HG02623 (cell line): ENCODE data around the gene MRPL9.
"Not testable (repeated sequence)": the region's sequence is repeated elsewhere in the genome, so short reads cannot be mapped to it uniquely, and the experiment has no call there.

Experiments
- ATAC-seq: cut with Tn5 transposase; IDR thresholded peaks from one replicate; pipeline ENCODE4 v1.9.1; 2021; ENCODE audit warnings: moderate library complexity; ENCODE audit not compliant: unreplicated experiment

The MRPL9 gene

GRCh38 chr1:151737026-151737425, 26.3 kb downstream of the MRPL9 start:
- no peak for ATAC-seq

- ATAC-seq = not testable (repeated sequence)
Measured at GRCh38 chr1:151733995-151734394, 29.3 kb downstream of the MRPL9 start.

GRCh38 chr1:151733126-151733525, 30.2 kb downstream of the MRPL9 start:
- ATAC-seq = no peak

GRCh38 chr1:151729966-151730291, 33.4 kb downstream of the MRPL9 start:
- no peak for ATAC-seq

- ATAC-seq = no peak
Measured at GRCh38 chr1:151729157-151729965, 33.9 kb downstream of the MRPL9 start.

- no peak for ATAC-seq
Measured at GRCh38 chr1:151728151-151729054, 34.9 kb downstream of the MRPL9 start.

GRCh38 chr1:151723726-151724370, 39.4 kb downstream of the MRPL9 start:
- no peak for ATAC-seq

- ATAC-seq = no peak
Measured at GRCh38 chr1:151721788-151722510, 41.3 kb downstream of the MRPL9 start.

GRCh38 chr1:151720974-151721787, 42.1 kb downstream of the MRPL9 start, which contains the start of gene RIIAD1:
RIIAD1 (plus strand) TSS chr1:151721522; CDS start chr1:151721537, 15 bp downstream.
- ATAC-seq = no peak

GRCh38 chr1:151720554-151720953, 42.7 kb downstream of the MRPL9 start:
- ATAC-seq = no peak

GRCh38 chr1:151720125-151720524, 43.2 kb downstream of the MRPL9 start:
- no peak for ATAC-seq

- ATAC-seq = no peak
Measured at GRCh38 chr1:151718666-151719065, 44.6 kb downstream of the MRPL9 start.

- ATAC-seq = no peak
Measured at GRCh38 chr1:151718011-151718431, 45.3 kb downstream of the MRPL9 start.

GRCh38 chr1:151716771-151717631, 46.3 kb downstream of the MRPL9 start, which contains the start of gene CELF3:
CELF3 (minus strand) TSS chr1:151716803; CDS start chr1:151716020, 783 bp downstream.
- ATAC-seq = no peak

- no peak for ATAC-seq
Measured at GRCh38 chr1:151716405-151716762, 46.9 kb downstream of the MRPL9 start.

- no peak for ATAC-seq
Measured at GRCh38 chr1:151715726-151716404, 47.4 kb downstream of the MRPL9 start.

- ATAC-seq = no peak
Measured at GRCh38 chr1:151714820-151715725, 48.2 kb downstream of the MRPL9 start.
